Amniotic stem cell (primary cell): ENCODE data around the gene CERS1.
A peak's percentile ranks its signal among the peaks of the same experiment; 100 is the strongest.

Experiments
- DNase-seq: peaks from one replicate; lab custom pipeline; 2025; lab: John Stamatoyannopoulos, UW

CERS1 gene

DNA sequence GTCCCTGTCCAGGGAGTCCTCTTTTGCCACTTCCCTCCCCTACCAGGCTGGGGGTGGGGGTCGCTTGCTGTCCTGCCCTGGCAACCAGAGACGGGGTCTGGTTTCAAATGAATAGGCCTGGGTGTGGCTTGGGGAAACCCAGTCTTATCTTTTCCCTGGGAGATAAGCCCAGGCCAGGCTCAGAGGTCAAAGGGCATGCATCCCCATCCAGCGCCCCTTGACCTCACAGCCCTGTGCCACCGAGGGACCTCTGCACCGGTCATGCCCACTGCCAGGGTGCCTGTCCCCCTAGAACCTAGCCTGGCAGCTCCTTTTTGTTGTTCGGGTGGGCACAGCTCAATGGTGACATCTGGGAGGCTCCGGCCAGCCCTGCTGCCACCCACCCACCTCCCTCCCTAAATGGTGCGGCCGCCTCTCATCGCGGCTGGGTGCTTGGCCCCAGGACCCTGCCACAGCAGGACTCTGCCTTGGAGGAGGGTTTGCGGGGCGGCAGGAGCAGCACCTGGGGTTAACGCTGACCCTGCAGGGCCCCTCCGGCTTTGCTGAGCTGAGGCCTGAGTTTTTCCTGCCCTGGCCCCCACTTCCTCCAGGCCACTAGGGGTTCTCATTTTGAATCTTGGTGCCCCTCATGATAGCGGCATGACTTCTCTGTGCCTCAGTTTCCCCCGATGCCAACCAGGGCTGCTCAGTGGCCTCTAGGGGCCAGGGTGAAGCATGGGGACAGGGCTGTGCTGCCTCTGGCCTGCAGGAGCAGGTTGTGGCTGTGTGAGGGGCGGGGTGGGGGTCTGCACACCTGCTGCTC lies 2.9 kb upstream of the CERS1 start:
- no peak for DNase-seq

DNA sequence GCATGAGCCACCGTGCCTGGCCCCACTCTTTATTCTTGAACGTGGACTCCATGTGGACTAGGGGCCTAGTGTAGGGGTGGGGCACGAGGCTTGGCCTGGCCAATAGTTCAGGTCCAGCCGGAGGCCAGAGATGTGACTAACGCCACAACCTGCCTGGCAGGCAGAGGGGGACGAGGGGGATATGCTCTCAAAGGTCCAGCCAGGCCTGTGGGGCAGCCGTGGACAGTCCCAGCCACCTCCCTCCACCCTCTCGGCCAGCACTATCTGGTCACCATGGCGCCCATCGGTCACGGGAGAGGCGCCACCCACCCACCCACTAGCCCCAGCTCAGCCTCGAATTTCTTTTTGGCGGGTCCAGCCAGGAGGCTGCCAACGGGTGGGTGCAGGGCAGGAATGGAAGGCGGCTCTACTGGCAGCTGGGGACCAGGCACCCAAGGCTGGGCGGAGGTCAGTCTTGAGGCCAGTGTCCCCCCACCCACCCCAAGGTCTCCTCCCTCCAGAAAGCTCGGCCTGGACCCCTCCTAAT lies 2.2 kb upstream of the CERS1 start:
- DNase-seq = no peak

GRCh38 chr19:18897094-18898029 lies 1.4 kb upstream of the CERS1 start:
- DNase-seq = no peak

DNA sequence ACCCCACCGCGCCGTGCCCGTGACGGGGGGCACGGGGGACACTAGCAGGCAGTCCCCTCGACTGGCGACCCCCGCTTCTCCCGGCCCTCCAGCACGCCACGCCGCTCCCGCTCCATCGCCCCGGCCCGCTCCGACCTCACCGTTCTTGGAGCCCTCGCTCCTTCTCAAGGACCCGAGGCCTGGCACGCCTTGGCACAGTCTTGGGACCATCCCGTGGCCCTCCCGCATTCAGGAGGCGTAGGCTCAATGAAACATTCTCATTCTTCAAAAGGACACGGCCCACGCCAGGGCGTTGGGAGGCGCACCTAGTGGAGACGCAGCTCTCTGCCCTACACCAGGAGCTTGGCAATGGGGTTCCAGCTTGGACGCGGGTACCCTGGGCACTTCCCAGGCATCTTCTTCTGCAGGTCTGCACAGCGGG lies 473 bp upstream of the CERS1 start:
- no peak for DNase-seq

DNA sequence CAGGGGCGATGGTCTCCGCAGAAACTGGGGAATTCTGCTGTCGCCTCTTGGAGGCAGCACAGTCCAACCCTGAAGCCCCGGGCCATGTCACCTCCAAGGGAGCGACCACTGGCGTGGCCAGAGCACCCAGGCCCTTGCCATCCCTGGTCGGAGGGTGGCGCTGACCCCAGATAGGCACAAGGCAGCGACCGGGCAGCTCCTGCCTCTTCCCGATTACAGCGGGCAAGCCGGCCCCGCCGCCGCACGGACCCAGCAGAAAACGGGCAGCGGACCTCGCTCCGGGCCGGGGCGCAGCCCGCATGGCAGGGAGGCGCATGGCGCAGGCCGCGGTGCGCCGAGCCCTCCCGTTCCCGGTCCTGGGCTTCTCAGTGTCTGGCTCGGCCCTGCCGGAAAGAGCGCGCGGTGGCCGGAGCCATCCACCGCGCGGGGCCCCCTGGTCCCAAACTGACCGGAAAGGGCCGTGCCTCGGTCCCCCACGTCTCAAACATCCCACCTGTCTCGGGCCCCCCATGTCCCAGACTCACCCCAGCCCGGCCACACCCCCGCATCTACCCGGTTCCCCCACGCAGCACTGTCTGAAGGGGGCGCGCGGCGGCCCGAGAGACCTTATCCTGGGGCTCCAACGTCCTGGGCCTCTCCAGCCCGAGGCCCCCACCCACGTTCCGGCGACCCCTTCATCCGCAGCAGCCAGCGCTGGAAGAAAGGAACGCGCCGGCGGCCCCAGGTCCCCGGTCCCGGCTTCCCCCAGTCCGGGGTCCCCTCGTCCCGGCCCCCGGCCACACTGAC lies 727 bp downstream of the CERS1 start:
- peak; percentile 22 for DNase-seq

- DNase-seq = no peak
Observed at GRCh38 chr19:18894254-18895037, 1.5 kb downstream of the CERS1 start.

GRCh38 chr19:18893587-18894253 lies 2.2 kb downstream of the CERS1 start:
- DNase-seq = no peak

DNA sequence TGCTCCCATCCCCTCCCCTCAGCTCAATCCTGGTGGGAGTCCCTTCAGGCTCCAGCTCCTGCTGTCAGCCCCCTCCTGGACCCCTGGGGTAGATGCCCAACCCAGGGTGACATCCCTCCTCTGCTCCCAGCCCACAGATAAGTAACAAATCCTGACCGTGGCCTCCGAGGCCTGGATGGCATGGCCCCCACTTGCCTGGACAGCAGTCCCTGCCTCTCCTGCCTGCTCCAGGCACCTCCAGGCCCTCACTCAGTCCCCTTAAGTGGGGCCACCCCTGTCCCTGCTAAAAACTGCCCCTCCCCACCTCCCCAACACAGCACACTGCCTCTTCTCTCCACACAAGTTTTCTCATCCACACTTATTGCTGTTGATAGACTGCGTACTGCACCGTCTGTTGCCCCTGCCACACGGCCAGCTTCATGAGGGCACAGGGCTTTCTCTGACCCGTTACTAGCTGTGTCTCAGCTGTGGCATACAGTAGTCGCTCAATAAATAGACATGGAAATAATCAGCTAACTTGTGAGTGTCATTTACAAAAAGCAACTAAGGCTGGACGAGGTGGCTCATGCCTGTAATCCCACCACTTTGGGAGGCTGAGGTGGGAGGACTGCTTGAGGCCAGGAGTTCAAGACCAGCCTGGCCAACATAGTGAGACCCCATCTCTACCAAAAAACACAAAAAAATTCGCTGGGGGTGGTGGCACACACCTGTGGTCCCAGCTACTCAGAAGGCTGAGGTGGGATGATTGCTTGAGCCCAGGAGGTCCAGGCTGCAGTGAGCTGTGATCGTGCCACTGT lies 5.8 kb downstream of the CERS1 start:
- DNase-seq = no peak

GRCh38 chr19:18886972-18887371 lies 9.0 kb downstream of the CERS1 start:
- DNase-seq = no peak

GRCh38 chr19:18883526-18884304 lies 12.2 kb downstream of the CERS1 start:
- no peak for DNase-seq

DNA sequence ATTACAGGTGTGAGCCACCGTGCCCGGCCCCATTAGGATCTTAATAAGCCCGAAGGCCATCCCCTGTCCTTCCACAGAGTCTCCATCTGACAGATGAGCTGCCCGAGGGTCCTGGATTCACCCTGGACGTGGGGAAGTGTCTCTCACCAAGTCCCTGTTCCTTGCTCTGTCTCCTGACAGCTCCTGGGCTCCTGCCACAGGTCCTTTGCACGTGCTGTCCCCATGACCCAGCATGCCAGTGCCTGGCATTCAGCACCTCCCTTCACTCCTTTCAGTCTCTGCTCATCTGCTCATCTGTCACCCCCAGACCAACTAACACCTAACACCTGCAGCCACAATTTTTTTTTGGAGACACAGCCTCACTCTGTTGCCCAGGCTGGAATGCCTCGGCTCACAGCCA lies 14.5 kb downstream of the CERS1 start:
- no peak for DNase-seq

DNA sequence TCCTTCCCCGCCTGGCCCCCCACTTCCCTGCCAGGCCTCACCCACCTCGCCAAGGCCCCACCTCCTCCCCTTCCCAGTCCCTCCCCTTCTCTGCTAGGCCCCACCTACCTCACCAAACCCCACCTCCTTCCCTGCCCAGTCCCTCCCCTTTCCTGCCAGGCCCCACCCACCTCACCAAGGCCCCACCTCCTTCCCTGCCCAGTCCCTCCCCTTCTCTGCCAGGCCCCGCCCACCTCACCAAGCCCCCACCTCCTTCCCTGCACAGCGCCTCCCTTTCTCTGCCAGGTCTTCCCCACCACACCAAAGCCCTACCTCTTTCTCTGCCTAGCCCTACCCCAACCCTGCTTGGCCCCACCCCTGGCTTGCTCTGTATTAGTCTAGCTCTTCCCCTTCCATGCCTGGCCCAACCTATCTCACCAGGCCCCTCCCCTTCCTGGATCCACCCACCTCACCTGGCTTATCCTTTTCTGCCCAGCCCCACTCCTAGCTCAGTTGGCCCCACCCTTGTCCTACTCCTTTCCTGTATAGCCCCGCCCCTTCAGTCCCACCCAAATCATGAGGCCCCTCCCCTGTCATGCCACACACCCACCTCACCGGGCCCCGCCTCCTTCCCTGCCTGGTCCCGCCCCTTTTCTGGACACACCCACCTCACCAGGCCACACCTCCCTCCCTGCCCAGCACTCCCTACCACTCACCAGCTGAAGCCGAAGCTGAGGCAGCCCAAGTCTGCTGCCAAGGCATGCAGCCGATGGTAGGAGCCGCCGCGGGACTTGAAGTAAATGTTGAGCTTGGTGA lies 16.2 kb downstream of the CERS1 start:
- no peak for DNase-seq

DNA sequence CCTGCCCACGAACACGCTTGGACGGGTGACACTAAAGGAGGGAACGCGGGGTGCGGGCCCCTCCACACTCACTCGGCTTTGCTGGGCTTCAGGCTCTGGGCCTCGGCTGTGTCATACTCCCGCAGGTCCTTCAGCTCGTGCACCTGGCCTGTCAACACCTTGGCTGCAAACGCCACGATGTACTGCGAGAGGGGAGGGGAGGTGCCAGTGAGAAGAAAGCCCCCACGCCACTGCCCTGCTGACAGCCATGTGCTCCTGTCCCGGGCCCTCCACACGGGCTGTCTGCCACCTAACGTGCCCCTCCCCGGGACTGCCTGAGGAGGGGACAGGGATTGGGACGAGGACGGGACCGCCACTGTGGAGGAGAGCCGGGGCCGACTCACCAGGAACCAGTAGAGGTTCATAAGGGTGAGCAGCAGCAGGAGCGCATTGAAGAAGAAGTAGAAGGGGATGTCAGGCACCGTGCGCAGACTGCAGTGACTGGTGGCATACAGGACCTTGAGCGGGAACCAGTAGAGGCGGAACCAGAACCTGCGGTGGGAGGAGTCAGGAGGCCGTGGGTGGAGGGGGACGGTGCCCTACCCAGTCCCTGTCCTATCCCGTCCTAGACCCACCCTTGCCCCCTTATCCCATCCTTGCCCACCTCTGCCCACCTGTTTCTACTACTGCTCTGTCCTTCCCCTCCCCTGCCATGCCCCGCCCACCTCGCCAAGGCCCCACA lies 16.9 kb downstream of the CERS1 start:
- no peak for DNase-seq

DNA sequence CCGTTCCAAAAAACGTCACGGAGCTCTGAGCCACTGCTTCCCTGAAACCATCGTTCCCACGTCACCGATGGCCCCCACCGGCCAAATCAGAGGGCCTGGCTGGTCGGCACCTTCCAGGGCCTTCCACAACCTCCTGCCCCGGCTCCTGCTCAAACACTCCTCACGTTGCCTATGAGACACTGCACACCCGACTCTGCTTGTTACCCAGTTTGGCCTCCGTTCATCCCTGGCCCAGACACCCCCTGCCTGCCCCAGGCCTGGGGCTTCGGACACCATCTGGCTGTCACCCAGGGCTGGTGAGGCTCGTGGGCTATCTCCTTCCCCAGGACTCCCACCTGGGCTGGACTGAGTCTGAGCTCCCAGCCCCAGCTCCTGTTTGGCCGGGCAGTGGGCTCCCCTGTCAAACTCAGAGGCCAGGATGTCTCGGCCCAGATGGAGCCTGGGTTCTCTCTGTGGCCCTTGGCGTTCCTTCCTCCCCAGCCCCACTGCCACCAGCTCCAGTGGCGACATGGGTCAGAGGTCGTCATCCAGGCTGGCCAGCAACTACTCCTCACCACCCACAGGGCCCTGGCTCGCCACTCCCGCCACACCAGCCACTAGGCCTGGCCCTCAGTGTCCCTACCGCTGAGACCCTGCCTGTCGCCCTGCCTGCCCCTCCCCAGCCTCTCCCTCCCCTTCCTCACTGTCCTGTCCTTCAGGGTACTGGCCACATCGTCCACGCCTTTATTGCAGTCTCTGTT lies 17.7 kb downstream of the CERS1 start:
- DNase-seq = no peak

DNA sequence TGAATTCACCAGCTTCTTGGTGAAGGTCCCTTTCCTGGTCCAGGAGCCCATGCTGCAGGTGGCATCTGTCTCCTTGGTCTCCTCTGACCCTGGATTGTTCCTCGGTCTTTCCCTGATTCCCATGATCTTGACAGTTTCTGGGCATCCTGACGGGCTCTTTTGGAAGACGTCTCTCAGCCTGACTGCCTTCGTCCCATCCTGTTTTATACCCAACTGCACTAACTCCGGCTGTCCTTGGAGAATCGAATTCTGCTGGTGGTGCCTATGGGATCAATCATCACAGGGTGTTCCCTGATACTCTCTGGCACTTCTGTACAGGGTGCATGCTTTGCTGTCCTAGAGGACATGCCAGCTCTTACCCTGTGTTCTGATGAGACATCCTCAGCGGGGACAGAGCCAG lies 19.1 kb downstream of the CERS1 start:
- no peak for DNase-seq

DNA sequence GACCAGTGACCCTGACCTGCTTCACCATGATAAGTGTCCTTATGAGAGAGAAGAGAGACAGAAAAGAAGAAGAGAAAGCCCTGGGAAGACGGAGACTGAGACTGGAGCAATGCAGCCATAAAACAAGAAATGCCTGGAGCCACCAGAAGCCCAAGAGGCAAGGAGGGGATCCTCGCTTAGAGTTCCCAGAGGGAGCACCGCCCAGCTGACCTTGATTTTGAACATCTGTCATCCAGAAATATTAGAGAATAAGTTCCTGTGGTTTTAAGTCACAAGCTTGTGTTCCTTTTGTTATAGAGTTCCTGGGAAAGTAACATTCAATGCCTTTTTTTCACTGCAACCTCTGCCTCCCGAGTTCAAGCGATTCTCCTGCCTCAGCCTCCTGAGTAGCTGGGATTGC lies 20.2 kb downstream of the CERS1 start:
- DNase-seq = no peak

GRCh38 chr19:18871543-18871942 lies 24.4 kb downstream of the CERS1 start:
- no peak for DNase-seq
